IPS-18c (cell line): ENCODE data around the gene BOK.

Experiments used
- H3K4me3 ChIP-seq: 2 replicates; pipeline ENCODE4 v1.7.0; 2013; ENCODE audit warnings: low read depth, mild to moderate bottlenecking, low read length, moderate library complexity; ENCODE audit not compliant: insufficient read depth
- H3K9me3 ChIP-seq: one replicate; pipeline ENCODE4 v1.6.1; 2013; ENCODE audit warnings: mild to moderate bottlenecking, low read length, moderate library complexity; ENCODE audit not compliant: control insufficient read depth, insufficient read depth

Gene BOK

GRCh38 chr2:241603686-241604085 lies 45.1 kb downstream of the BOK start:
- no peak overlapping the region for H3K4me3 ChIP-seq
- H3K9me3 ChIP-seq = no peaks in the 10 kb centered on the region

GRCh38 chr2:241606186-241606585 lies 47.6 kb downstream of the BOK start:
- Histone ChIP-seq H3K9me3 (no peaks in the 10 kb centered on the region), H3K4me3 (no peak overlapping the region)

GRCh38 chr2:241607162-241607885 lies 48.8 kb downstream of the BOK start:
- H3K4me3 ChIP-seq = no peak overlapping the region
- H3K9me3 ChIP-seq = no peaks in the 10 kb centered on the region

GRCh38 chr2:241608881-241609280 lies 50.3 kb downstream of the BOK start:
- no peaks in the 10 kb centered on the region for H3K9me3 ChIP-seq
- H3K4me3 ChIP-seq = no peak overlapping the region

- H3K9me3 ChIP-seq = no peaks in the 10 kb centered on the region
- peak overlapping the region; percentile 71 for H3K4me3 ChIP-seq
These were observed 51.6 kb downstream of the BOK start for GRCh38 chr2:241609859-241610793.

GRCh38 chr2:241611062-241611461 lies 52.5 kb downstream of the BOK start:
- Histone ChIP-seq H3K9me3 (no peaks in the 10 kb centered on the region), H3K4me3 (no peak overlapping the region)

- H3K4me3 ChIP-seq = no peak overlapping the region
These were observed 53.8 kb downstream of the BOK start for GRCh38 chr2:241612156-241613016.

GRCh38 chr2:241613017-241613780 lies 54.7 kb downstream of the BOK start:
- Histone ChIP-seq H3K9me3 (no peaks in the 10 kb centered on the region), H3K4me3 (no peak overlapping the region)

More at GRCh38 chr2:241612156-241613016, 53.8 kb downstream of the BOK start:
- no peaks in the 10 kb centered on the region for H3K9me3 ChIP-seq

- Histone ChIP-seq H3K9me3 (no peaks in the 10 kb centered on the region), H3K4me3 (no peak overlapping the region)
These were observed 56.5 kb downstream of the BOK start for GRCh38 chr2:241615041-241615440.

- H3K4me3 ChIP-seq = no peak overlapping the region
- H3K9me3 ChIP-seq = no peaks in the 10 kb centered on the region
These were observed 57.0 kb downstream of the BOK start for GRCh38 chr2:241615522-241616052.

- no peaks in the 10 kb centered on the region for H3K9me3 ChIP-seq
- H3K4me3 ChIP-seq = no peak overlapping the region
These were observed 57.9 kb downstream of the BOK start for GRCh38 chr2:241616168-241617125.

GRCh38 chr2:241617431-241618154 lies 59.0 kb downstream of the BOK start:
- H3K4me3 ChIP-seq = no peak overlapping the region
- no peaks in the 10 kb centered on the region for H3K9me3 ChIP-seq

- no peaks in the 10 kb centered on the region for H3K9me3 ChIP-seq
- H3K4me3 ChIP-seq = no peak overlapping the region
These were observed 59.8 kb downstream of the BOK start for GRCh38 chr2:241618296-241618805.

- no peaks in the 10 kb centered on the region for H3K9me3 ChIP-seq
- H3K4me3 ChIP-seq = no peak overlapping the region
These were observed 60.3 kb downstream of the BOK start for GRCh38 chr2:241618829-241619228.
